CD4-positive, alpha-beta T cell treated with Interleukin-12 subunit alpha and Interleukin-12 subunit beta, for 1 hour (primary cell): Measurements from ENCODE around the gene ANKRD39.

ENCODE experiments used
- DNase-seq: peaks from one replicate; pipeline ENCODE4 v3.0.0-alpha.2; 2020

Gene ANKRD39

DNA sequence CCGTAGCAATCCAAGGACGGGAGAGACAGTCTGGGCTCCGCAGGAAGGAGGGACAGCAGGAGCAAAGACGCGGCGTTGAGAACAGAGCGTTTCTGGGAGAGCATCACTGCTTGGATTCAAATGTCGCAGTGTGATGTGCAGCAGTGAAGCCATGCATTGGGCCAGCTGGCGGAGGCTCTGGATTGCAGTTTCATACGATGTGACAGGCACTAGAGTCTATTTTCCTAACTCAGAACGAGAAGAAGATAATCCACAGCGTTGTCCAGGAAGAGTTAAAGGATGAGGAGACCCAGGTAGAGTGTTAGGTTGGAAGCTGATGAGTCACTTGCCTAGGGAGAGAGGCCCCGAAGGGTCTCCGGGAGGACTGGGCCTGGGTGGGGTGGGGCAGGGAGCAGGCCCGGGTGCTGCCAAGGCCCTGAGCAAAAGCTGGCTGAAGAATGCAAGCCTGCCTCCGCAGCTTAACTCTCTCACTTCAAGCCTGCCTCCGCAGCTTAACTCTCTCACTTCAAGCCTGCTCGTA is 29.7 kb upstream of the ANKRD39 start:
- no peak for DNase-seq

DNA sequence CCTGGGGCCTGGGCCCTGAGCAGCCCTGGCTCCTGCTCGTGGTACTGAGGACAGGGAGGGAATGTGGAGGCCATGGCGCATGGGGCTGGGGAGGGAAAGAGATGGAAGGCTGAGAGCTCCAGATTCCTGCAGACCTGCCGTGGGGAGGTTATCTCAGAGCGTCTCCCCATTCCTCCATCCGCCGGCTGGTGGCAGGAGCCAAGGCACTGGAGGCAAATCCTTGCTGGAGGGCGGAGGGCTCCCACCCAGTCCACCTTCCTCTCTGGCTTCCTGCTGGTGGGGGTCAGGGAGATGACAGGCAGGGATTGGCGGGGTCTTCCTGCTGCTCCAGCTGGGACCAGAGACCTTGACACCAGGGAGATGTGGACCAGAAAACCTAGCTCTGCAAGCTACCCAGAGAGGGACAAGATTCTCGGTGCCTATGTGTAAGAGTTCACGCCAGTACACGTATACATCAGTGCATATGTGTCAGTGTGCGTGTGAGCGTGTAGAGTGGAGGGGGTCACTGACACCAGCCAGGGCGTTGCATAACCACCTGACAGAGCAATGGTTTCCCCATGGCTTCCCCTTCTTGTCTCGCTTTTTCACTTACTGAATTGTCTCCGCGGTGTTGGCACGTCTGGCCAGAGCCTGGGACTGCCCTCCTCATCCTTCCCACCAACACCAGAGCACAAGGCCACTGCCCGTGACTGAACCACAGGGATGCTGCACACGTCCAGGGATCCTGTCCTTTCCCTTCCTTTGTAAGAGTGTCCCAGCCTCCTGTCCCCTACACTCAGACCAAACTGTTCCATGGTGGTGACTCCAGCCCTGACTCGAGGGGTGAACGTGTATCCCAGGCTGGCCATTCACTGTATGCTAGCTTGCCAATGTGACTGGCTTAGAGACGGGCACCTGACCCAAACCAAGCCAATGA is 27.9 kb upstream of the ANKRD39 start:
- no peak for DNase-seq

DNA sequence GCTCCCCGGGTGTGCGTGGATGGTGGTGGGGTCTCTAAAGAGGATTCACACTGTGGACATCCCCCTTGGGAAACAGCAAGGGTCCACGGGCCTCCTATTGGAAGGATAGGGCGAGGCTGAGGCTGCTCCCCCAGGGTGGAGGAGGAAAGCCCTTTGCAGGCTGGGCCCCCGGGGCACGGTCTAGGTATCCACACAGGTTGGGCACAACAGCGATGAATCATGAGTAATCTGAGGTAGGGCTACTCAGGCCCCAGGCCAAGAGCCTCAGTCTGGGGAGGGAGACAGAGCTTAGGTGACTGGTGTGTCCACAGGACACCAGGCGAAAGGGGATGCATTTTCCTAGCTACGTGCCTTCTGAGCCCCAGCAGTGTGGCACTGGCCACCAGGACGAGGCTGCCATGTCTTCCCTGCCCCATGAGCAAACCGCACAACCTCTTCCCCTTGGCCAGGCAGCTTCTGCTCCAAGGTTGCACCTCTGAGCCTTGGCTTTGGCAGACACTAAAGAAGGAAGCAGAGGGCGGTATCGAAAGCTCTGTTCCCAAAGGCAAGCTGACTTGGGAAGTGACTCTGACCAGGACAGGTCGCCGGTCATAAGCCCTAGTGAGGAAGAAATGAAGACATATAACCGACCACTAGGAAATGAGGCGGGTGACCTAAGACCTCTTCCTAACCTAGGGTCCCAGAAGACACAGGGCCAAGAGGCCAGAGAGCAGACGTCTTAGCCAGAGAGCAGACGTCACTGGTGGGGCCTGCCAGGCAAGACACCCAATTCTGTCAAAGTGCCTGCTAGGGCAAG is 26.7 kb upstream of the ANKRD39 start:
- DNase-seq: no peak

DNA sequence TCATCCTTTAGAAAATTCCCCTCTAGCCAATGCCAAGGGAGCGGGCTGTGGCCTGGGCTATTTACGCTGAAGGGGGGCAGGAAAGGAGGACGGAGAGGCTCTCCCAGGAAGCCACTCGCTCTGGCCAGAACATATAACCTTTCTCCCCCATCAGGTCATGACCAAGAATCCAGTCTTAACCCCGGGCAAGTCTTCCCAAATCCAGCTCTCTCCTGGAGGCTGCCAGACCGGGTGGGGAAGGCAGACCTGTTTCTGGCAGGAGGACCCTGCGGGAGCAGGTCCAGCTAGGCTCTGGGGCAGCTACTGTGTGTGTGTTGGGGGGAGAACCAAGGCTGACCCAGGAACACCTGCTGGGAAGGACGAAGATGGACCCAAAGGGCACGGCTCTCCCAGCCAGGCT is 25.5 kb upstream of the ANKRD39 start:
- no peak for DNase-seq

DNA sequence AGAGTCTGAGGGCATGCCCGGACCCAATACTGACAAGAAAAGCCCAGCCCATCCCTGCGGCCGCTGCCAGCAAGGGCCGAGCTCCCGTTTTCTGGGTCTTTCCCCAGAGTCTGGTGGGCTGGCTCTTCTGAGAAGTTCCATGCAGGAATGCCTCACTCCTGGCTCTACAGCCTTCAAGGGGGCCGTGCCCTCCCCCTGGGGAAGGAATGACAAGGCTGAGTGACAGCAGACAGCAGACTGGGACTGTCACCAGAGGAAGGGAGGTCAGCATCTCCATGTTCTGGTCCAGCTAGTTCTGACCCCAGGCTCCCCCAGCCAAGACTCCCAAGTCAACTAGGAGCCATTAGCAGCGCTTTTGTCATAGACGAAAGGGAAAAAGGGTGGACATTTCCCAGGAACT is 25.1 kb upstream of the ANKRD39 start:
- no peak for DNase-seq

DNA sequence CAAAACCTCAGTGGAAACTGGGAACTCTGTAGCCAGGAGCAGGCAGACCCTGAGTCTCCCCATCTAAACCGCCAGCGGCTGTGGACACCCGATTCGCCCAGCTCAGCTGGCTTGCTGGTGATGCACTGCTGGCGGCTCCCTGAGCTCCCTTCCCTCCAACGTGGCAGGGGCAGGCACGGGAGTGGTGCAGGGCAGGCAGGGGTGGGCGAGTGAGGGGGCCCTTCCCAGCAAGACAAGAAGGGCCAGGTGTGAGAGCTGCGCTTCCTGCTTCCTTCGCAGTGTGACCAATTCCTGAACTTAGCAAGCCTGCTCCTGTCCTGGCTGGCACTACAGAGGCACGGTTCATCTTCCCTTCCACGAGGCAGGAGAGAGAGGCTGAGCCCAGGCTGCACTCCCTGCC is 24.4 kb upstream of the ANKRD39 start:
- no peak for DNase-seq

DNA sequence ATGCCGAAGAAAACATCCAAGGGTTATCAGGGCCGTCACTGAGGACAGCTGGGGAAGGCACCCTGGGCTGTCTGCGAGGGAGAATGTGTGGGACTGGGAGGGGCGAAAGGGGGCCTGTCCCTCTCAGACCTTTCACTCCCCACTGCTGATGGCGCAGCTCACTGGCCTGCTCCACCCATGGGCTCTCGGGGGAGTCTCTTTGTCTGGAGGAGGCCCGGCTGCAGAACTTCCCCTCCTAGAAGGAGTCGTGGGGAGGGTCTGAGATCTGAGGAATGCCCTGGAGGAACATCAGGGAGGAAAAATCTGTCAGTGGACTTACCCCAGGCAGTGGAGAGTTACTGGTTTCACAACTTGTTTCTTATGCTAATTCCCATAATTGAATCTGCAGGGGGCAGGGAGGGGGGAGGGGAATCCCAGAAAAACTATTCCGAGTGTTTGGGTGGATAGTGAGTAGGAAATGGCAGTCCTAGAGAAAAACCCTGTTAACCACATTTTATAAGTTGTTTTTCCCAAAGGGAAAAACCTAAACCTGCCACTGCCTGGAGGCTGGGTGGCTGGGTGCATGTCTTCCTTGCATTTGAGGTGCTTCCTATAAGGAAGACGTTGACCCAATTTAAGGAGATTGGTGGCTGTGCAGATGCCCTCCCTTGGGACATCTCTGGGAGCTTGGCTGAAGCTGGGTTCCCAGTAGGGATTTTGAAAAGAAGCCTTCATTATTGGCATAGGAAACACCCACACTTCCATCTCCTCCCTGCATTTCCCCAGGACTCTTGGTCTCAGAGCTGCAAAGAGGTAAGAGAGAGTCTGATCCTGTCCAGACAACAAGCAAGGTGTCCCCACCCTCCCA is 23.8 kb upstream of the ANKRD39 start:
- DNase-seq: no peak

DNA sequence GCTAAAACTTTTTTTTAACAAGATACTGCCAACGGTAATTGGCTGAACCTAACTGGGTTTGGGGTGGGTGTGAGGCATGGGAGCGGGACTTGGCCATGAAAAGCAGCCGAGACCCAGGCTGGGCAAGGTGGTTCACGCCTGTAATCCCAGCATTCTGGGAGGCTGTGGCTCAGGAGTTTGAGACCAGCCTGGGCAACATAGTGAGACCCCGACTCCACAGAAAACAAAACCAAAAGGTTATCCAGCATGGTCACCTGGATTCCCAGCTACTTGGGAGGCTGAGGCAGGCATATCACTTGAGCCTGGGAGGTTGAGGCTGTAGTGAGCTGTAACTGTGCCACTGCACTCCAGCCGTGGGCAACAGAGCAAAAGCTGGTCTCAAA is 23.1 kb upstream of the ANKRD39 start:
- DNase-seq: no peak

DNA sequence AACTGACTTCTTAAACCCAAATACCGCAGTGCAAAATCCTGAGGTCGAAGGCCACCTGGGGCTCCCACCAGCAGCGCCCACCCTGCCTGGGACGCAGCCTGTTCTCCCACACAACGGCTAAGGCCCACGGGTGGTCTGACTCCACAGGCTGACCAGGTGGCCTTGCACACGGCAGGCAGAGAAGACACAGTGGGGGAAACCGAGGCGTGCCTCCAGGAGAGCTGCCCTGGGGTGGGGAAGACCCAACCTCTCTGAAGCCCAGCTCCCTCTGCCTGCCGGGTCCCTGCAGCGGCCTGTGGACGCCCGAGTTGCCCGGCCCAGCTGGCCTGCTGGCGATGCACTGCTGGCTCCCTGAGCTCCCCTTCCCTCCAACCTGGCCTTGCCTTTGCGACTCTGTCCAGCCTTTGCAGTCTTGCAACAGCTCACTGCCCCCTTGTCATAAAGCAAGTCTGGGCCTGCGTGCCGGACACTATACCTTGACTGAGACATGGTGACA is 21.8 kb upstream of the ANKRD39 start:
- DNase-seq: no peak

DNA sequence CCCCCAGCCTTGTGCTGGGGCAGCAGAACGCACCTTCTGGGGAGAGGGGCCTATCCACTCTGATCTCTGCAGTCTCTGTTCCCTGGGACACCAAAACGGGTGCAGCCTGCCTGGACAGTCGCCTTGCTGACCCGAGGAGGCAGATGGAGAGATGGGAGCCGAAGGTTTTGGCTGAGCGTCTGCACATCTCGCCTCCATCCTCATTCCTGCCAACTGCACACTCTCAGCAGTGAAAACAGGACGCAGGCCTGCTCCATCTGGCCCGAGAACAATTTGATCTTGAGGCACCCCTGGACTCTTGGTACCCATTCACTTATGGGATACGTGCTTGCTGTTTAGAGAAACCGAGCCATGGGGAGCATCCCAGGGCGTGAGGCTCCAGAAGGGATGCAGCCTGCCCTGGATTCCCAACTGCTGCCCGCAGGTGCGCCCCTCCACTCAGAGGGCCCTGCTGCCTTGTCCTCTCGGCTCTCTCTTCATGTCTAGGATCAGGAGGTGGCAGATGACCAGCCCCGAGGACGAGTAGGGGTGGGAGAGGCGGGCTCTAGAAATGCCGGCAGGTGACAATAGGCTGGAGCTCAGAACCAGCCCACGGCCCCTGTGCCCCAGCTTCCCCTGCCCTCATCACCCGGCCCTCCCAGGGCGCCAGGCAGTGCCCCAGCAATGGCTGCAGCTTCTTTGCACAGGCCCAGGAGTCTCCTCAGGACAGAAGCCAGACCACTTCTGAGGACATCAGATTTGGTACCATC is 21.2 kb upstream of the ANKRD39 start:
- DNase-seq: no peak

DNA sequence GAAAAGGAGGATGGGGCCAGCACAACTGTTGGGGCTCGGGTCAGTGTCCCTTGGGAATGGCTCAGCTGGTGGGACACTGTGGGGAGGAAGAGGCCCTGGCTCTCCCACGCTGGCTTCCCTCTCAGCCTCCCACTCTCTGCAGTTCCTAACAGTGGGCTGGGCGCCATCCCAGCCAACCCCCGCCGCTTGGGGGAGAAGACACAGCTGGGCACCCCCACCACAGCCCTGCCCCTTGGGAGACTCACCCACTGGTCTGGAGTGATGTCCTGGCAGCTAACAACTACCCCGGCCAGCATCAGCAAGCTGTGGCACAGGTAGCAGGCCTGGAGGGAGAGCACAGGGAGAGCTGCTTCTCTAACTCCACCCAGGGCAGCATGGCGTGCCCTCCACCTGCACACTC is 20.4 kb upstream of the ANKRD39 start:
- DNase-seq: no peak

DNA sequence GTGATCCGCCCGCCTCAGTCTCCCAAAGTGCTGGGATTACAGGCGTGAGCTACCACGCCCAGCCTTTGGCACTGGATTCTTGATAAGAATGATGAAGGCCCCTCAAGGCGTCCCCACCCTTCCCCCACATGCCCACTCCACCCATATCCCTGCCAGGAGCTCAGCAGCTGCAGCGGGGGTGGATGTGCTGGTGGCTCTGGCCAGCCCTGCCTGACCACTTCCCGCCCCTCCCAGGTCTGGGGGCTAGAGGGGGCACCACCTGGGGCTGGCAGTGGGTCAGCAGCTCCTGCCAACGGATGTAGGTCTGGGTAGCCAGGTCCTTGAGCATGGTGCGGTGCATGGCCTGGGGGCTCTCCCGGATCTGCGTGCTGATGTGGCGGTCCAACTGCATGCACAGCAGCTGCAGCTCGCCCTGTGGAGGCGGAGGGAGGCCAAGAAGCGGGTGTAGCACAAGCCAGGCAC is 19.8 kb upstream of the ANKRD39 start:
- DNase-seq: no peak

DNA sequence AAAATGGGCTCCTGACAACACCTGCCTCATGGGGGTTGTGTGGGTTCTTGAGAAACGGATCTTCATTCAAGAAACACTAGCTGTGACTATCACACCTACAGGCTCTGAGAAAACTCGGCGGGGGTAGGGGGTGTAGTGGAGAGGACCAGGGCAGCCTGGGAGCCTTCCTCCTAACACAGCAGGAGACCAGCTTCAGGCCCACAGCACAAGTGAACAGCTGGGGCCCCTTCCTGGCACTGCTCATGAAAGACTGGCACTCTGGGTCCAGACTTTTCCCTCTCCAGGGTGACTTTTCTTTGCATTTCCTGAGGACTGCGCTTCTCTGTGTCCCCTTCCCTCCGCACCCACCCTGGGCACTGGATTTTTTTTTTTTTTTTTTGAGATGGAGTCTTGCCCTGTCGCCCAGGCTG is 19.2 kb upstream of the ANKRD39 start:
- DNase-seq: no peak

DNA sequence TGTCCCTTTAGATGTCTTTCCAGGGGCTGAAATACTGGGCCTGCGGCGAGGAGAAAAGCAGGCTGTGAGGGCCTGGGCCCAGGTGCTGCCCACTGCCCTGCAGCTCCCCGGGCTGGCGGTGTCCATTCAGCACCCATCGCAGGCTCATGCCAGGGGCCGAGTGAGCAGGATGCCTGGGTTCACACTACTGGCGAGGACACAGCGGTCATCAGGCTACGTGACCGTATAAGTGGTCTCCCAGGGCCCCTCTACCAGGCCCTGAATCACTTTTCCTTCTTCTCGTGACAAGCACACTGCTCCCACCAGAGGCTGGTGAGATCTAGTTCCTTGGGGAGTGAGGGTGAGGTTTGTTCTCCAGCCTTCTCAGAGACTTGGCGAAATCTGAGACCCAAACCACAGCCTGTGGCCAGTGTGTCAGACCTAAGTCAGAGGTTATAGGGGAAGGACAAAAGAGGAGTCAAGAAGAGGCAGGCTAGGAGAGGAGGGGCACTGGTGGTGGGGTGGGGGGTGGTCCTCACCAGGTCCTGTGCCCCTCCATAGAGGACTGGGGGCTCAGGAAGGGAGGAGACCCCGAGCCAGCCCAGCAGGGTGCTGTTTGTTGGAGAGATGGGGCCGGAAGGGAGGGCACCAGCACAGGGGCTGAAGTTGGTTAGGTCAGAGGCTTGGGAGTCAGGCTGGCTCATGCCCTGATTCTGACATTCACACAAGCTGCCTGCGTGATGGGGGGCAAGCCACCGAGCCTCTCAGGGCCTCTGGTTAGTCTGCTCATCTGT is 18.6 kb upstream of the ANKRD39 start:
- DNase-seq: no peak

DNA sequence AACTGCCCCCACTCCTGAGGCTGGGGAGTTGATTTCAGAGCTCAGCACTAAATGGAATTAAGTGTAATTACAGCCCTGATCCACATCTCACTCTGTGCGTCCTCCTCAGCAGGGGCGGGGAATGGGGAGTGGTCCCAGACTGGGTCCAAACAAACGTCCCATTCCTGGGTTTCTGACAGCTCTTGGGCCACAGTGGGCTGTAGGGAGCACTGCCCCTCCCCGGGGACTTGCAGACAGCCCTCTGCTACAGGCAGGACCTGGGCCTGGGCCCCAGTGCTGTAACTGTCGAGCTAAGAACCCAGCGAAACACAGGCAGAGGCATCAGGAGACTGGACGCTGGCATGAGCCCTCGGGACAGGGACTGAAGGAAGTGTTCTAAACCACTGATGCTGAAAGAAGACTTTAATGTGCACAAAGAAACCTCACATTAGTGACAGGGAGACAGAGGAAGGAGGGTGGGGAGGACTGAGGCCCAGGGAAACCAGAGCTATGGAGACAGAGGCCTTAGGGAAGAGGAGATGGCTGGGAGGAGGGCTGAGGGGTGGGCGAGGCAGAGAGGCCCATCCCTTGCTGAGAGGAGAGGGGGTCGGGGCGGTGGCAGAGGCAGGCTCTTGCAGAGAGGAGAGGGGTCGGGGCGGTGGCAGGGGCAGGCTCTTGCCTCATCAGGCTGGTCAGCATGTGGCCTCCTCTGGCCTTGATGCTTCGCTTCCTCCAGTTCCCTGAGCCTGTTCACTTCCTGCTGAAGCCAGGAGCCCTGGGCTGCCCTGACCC is 17.9 kb upstream of the ANKRD39 start:
- no peak for DNase-seq

DNA sequence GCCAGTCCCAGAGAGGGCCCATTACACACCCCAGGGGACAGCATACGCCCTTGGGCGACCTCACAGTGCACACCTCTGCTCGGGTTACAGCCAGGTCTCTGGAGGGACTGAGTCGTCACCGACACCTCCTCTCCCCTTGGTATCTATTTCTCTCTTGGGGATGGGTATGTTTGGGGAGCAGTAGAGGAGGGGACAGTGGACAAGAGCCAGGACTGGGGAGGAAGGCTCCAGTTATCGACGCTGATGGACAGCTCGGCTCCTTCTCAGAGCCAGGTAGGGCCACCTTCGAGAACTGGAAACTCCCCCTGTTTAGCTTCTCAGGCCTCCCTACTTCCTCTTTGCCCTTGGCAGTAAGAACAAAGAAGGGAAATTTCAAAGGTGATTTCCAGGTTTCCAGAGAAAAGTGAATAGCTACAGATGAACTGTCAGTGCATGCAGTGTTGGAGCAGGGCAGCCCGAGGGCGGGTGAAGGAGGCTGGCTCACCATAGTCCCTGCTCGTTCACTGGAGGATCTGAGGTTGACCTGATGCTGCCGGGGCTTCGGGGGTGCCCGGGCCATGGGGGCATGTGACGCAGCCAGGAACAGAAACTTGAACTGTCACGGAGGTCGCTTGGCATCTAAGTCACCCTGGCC is 16.5 kb upstream of the ANKRD39 start:
- DNase-seq: no peak

DNA sequence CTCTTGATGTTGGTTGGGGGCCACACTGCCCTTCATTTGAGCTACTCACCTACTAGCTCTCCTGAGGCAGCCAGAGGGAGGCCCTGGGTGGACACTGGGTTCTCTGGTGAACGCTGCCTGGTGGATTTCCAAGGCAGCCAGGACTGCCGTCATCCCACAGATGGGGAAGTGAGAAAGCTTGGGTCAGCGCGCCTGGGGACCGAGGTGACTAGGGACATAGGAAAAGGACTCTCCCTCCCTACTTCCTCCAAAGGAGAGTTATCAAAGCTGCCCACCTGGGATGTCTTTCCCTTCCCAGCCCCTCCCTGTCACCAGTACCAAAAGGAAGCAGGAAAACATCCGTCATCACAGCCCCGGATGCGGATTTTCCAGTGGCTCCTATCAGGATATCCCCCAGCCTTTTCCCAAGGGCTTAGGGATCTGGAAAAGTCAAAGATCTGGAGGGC is 15.9 kb upstream of the ANKRD39 start:
- no peak for DNase-seq

DNA sequence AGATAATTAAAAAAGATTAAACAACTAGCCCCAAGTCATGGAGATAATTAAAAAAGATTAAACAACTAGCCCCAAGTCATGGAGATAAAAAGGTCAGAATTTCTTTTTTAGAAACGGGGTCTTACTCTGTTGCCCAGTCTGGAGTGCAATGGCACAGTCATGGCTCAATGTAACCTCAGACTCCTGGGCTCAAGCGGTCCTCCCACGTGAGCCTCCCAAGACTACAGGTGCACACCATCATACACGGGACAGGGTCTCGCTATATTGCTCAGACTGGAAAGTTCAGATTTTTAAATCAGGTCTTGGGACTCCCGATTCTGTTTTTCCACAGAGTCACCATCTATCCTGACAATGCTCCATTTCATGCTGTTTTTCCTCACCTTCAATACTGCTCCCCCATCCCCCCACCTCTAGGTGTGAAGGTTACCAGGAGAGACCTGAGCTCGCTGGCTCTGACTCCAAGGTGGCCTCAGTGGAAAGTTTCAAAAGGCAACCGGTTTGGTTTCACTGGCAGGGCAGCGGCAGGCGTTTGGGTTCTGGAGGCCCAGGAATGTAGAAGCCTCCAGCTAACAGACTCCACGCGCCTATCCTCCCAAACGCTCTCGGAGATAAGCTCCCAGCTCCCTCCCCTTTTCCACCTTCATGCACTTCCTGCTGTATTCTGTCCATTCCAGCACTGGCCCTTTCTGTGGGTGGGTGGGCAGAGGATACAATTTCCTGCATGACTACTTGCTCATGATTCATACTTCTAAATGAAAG is 15.0 kb upstream of the ANKRD39 start:
- DNase-seq: no peak
